GM23248 (cell line): ENCODE results near the gene SSPN.

ENCODE experiments used
- EZH2 ChIP-seq: fragments of 200-600 bp; sonication (generic); IDR thresholded peaks from 2 replicates; pipeline ENCODE4 v1.6.1; 2018; ENCODE audit warnings: antibody characterized with exemption, mild to moderate bottlenecking; ENCODE audit not compliant: insufficient read depth, poor library complexity, severe bottlenecking
- EZH2phosphoT487 ChIP-seq: fragments of 200-600 bp; sonication (generic); IDR thresholded peaks from 2 replicates; pipeline ENCODE4 v1.6.1; 2018; ENCODE audit warnings: antibody characterized with exemption, moderate library complexity, mild to moderate bottlenecking, low read depth; ENCODE audit not compliant: insufficient read depth

- no peak for TF ChIP-seq EZH2
- no peak for TF ChIP-seq EZH2phosphoT487
These were observed 84.5 kb downstream of the SSPN start for GRCh38 chr12:26279908-26280307.
